Mucosa of descending colon (tissue), 3 donors: ENCODE results near the gene SLC4A9. TPM values are rescaled to one million over a fixed set of nuclear protein-coding genes. Genes with fewer than 3 reads are reported as not detected.

Experiments
- ATAC-seq: fragments of 200-7000 bp; cut with Tn5 transposase; one replicate; pipeline ENCODE4 v1.9.1; 2020; ENCODE audit warnings: mild to moderate bottlenecking, moderate library complexity
- DNase-seq, 3 donors: peaks; one replicate each; pipeline ENCODE4 v3.0.0-alpha.2; 2020
- H3K36me3 ChIP-seq: fragments of 200-600 bp; one replicate; pipeline ENCODE4 v1.8.0; 2021; ENCODE audit warnings: low read depth, mild to moderate bottlenecking
- H3K4me1 ChIP-seq: fragments of 200-600 bp; one replicate; pipeline ENCODE4 v1.8.0; 2021; ENCODE audit warnings: low read depth, mild to moderate bottlenecking
- H3K4me3 ChIP-seq: fragments of 200-600 bp; one replicate; pipeline ENCODE4 v1.8.0; 2021; ENCODE audit warnings: mild to moderate bottlenecking
- H3K9me3 ChIP-seq: fragments of 200-600 bp; one replicate; pipeline ENCODE4 v1.8.0; 2021; ENCODE audit warnings: mild to moderate bottlenecking
- CTCF ChIP-seq: fragments of 200-600 bp; IDR thresholded peaks from one replicate; pipeline ENCODE4 v1.8.0; 2022; ENCODE audit warnings: antibody characterized with exemption, mild to moderate bottlenecking
- intact Hi-C, 2 donors: fragments of 100-400 bp; cut with DNase I in 1 of 2; cut with micrococcal nuclease in 1 of 2; formaldehyde crosslinking; loops; one replicate each; pipeline versions ENCODE4 v1.11.0 to v1.11.1; 2022; cut with DNase I, micrococcal nuclease
- total RNA-seq, 3 donors: library from RNA; stranded (reverse); fragmentation: NEBNext Ultra II Directional in 2 of 3; extraction: Animal tissue kit (Norgen Biotek cat#: 25700) in 2 of 3; gene quantifications; one replicate each; pipeline versions ENCODE4 v1.2.1 to v1.2.4, GENCODE V29; 2021 to 2023
- donor health status: DM: no; HTN: no; CAD: no; lungs with moderate emphysema.
- donor health status: DM: no; HTN: no; CAD: no.
- donor health status: DM: no; HTN: yes; CAD: no.

SLC4A9 gene
- total RNA-seq, 3 donors from 2014 or later, result 0.23 to 0.46 TPM; not detected in 1

GRCh38 chr5:140324041-140324600, 35.9 kb upstream of the SLC4A9 start:
- no peak for TF ChIP-seq CTCF
- H3K4me3 ChIP-seq, result no peak overlapping the region
- intact Hi-C loops, result no loop called here
- no peaks in the 10 kb centered on the region for H3K4me1 ChIP-seq
- no peaks in the 10 kb centered on the region for H3K36me3 ChIP-seq
- no peak for DNase-seq
- ATAC-seq, result no peak
- H3K9me3 ChIP-seq, result no peaks in the 10 kb centered on the region

GRCh38 chr5:140324617-140325241, 35.3 kb upstream of the SLC4A9 start:
- ATAC-seq (peak; percentile 13), DNase-seq (no peak)
- no peak for TF ChIP-seq CTCF
- Histone ChIP-seq H3K36me3 (no peaks in the 10 kb centered on the region), H3K4me1 (no peaks in the 10 kb centered on the region), H3K9me3 (no peaks in the 10 kb centered on the region), H3K4me3 (no peak overlapping the region)
- intact Hi-C loops, result no loop called here

- no peak for TF ChIP-seq CTCF
- H3K4me3 ChIP-seq, result no peak overlapping the region
- H3K36me3 ChIP-seq, result no peaks in the 10 kb centered on the region
- intact Hi-C loops, result no loop called here
- DNase-seq, result no peak
- no peaks in the 10 kb centered on the region for H3K9me3 ChIP-seq
- H3K4me1 ChIP-seq, result no peaks in the 10 kb centered on the region
- no peak for ATAC-seq
These were observed 34.5 kb upstream of the SLC4A9 start for GRCh38 chr5:140325486-140325885.

GRCh38 chr5:140327589-140327988, 32.4 kb upstream of the SLC4A9 start:
- Histone ChIP-seq H3K4me1 (no peaks in the 10 kb centered on the region), H3K9me3 (no peaks in the 10 kb centered on the region), H3K36me3 (no peaks in the 10 kb centered on the region), H3K4me3 (no peak overlapping the region)
- ATAC-seq (no peak), DNase-seq (no peak)
- intact Hi-C loops, result no loop called here
- no peak for TF ChIP-seq CTCF

DNA sequence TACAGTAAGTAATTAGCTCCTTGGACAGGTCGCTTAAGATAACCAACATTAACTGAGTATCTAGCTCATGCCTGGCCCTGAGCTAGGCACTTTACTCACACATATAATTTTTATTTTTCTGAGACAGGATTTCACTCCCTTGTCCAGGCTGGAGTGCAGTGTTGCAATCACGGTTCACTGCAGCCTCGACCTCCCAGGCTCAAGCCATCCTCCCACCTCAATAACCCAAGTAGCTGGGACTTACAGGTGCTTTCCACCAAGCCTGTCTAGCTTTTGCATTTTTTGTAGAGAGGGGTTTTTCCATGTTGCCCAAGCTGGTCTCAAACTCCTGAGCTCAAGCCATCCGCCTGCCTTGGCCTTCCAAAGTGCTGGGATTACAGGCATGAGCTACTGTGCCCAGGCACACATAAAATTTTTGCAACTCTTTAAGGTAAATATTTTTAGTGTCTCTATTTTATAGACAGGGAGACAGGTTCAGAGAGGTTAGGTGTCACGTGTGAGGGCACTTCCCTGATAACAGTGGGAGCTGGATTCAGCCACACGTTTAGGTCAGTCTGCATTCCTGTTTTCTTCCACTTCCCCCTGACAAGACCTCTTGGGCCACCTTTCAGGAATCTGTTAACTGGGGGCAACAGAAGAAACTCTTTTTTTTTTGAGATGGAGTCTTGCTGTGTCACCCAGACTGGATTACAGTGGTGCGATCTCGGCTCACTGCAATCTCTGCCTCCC, 31.8 kb upstream of the SLC4A9 start:
- intact Hi-C loops, result no loop called here

More for the DNA sequence above, 31.8 kb upstream of the SLC4A9 start:
- ATAC-seq (peak; percentile 28), DNase-seq (no peak)
- Histone ChIP-seq H3K4me1 (no peaks in the 10 kb centered on the region), H3K36me3 (no peaks in the 10 kb centered on the region), H3K4me3 (no peak overlapping the region), H3K9me3 (no peaks in the 10 kb centered on the region)
- TF ChIP-seq CTCF, result no peak
